IPS DF 4.7 (cell line): ENCODE data around the gene ATXN7L1.

Experiments
- DNase-seq: peaks from one replicate; pipeline ENCODE4 v3.0.0-alpha.2; 2013; ENCODE audit warnings: low spot score; ENCODE audit errors: extremely low read depth

ATXN7L1 gene

GRCh38 chr7:105678811-105679495 is 197.4 kb downstream of the ATXN7L1 start:
- DNase-seq = no peak

GRCh38 chr7:105677817-105678573 is 198.4 kb downstream of the ATXN7L1 start:
- DNase-seq = no peak

- DNase-seq = no peak
These were observed 199.0 kb downstream of the ATXN7L1 start for GRCh38 chr7:105677410-105677730.

GRCh38 chr7:105675934-105676371 is 200.4 kb downstream of the ATXN7L1 start:
- DNase-seq = no peak

GRCh38 chr7:105674200-105674920 is 202.0 kb downstream of the ATXN7L1 start:
- no peak for DNase-seq

GRCh38 chr7:105673367-105674084 is 202.9 kb downstream of the ATXN7L1 start:
- no peak for DNase-seq

- DNase-seq = no peak
These were observed 203.6 kb downstream of the ATXN7L1 start for GRCh38 chr7:105672801-105673200.

GRCh38 chr7:105666324-105666723 is 210.1 kb downstream of the ATXN7L1 start:
- DNase-seq = no peak

GRCh38 chr7:105665684-105666083 is 210.7 kb downstream of the ATXN7L1 start:
- no peak for DNase-seq

GRCh38 chr7:105664816-105665525 is 211.4 kb downstream of the ATXN7L1 start:
- DNase-seq = no peak

- DNase-seq = no peak
These were observed 213.4 kb downstream of the ATXN7L1 start for GRCh38 chr7:105662998-105663397.

- DNase-seq = no peak
These were observed 214.8 kb downstream of the ATXN7L1 start for GRCh38 chr7:105661625-105662024.

GRCh38 chr7:105656922-105657521 is 219.4 kb downstream of the ATXN7L1 start:
- DNase-seq = no peak

GRCh38 chr7:105655500-105656380 is 220.7 kb downstream of the ATXN7L1 start:
- no peak for DNase-seq

GRCh38 chr7:105655067-105655466 is 221.3 kb downstream of the ATXN7L1 start:
- no peak for DNase-seq

- DNase-seq = no peak
These were observed 222.2 kb downstream of the ATXN7L1 start for GRCh38 chr7:105654095-105654686.

- no peak for DNase-seq
These were observed 222.9 kb downstream of the ATXN7L1 start for GRCh38 chr7:105653441-105654005.

GRCh38 chr7:105652359-105652993 is 223.9 kb downstream of the ATXN7L1 start:
- DNase-seq = no peak
